MM.1S (cell line): ENCODE data around the gene UCP1.

Experiments used
- CTCF ChIP-seq: fragments of 300-600 bp; sonication (generic); IDR thresholded peaks from 2 replicates; pipeline ENCODE4 v1.5.1; 2016; ENCODE audit warnings: antibody characterized with exemption, low read length, mixed read lengths
- EZH2 ChIP-seq: fragments of 300-600 bp; sonication (generic); optimal IDR thresholded peaks from 2 replicates; pipeline ENCODE3; 2017; ENCODE audit warnings: low read depth, mild to moderate bottlenecking, antibody characterized with exemption, low read length, mixed read lengths
- EZH2phosphoT487 ChIP-seq: fragments of 300-600 bp; sonication (generic); IDR thresholded peaks from 2 replicates; pipeline ENCODE4 v1.6.1; 2018; ENCODE audit warnings: antibody characterized with exemption, low read length

GRCh38 chr4:140571620-140572019 lies 2.9 kb upstream of the UCP1 start:
- TF ChIP-seq EZH2 (no peak), CTCF (no peak), EZH2phosphoT487 (no peak)
